ENCODE data around the gene CENATAC.
"Not testable (repeated sequence)": the region's sequence is repeated elsewhere in the genome, so short reads cannot be mapped to it uniquely, and the experiment has no call there.

Gene CENATAC

GRCh38 chr11:118958577-118958976, 39.4 kb upstream of the CENATAC start:
- no peak for DNase-seq (ENCODE audit: extremely low read depth, low read depth)
- no peak for TF ChIP-seq CTCF (IDR thresholded peaks at IDR 0.05; ENCODE audit: low read depth, low read length)

GRCh38 chr11:118961189-118961588, 36.7 kb upstream of the CENATAC start:
- no peak for DNase-seq (ENCODE audit: extremely low read depth, low read depth)
- no peak for TF ChIP-seq CTCF (IDR thresholded peaks at IDR 0.05; ENCODE audit: low read depth, low read length)

GRCh38 chr11:118961591-118961990, 36.3 kb upstream of the CENATAC start:
- no peak for DNase-seq (ENCODE audit: extremely low read depth, low read depth)
- no peak for TF ChIP-seq CTCF (IDR thresholded peaks at IDR 0.05; ENCODE audit: low read depth, low read length)

GRCh38 chr11:118969508-118969907, 28.4 kb upstream of the CENATAC start:
- DNase-seq (ENCODE audit: extremely low read depth, low read depth): not testable (repeated sequence)

GRCh38 chr11:118971646-118972045, 26.3 kb upstream of the CENATAC start, which contains the start of gene FOXR1:
TSS of gene FOXR1 (plus strand) at chr11:118971761. CDS start at chr11:118971932, 171 bp downstream.
- DNase-seq (ENCODE audit: extremely low read depth, low read depth): no peak
- no peak for TF ChIP-seq CTCF (IDR thresholded peaks at IDR 0.05; ENCODE audit: low read depth, low read length)

GRCh38 chr11:118973985-118974384, 24.0 kb upstream of the CENATAC start:
- TF ChIP-seq CTCF (IDR thresholded peaks at IDR 0.05; ENCODE audit: low read depth, low read length): no peak
- no peak for DNase-seq (ENCODE audit: extremely low read depth, low read depth)

- no peak for DNase-seq (ENCODE audit: extremely low read depth, low read depth)
- TF ChIP-seq CTCF (IDR thresholded peaks at IDR 0.05; ENCODE audit: low read depth, low read length): no peak
Observed at GRCh38 chr11:118975771-118976709, 21.9 kb upstream of the CENATAC start.

Measured in AG09319 (cell line).